HG03095 (cell line): ENCODE results near the gene SPATA31C2.
"Not testable (repeated sequence)": the region's sequence is repeated elsewhere in the genome, so short reads cannot be mapped to it uniquely, and the experiment has no call there.

Experiments
- ATAC-seq: cut with Tn5 transposase; IDR thresholded peaks from one replicate; pipeline ENCODE4 v1.9.1; 2021; ENCODE audit warnings: moderate library complexity; ENCODE audit not compliant: unreplicated experiment

Gene SPATA31C2

GRCh38 chr9:88127700-88128300 lies 10.5 kb downstream of the SPATA31C2 start:
- not testable (repeated sequence) for ATAC-seq

GRCh38 chr9:88123413-88123812 lies 14.9 kb downstream of the SPATA31C2 start:
- not testable (repeated sequence) for ATAC-seq

DNA sequence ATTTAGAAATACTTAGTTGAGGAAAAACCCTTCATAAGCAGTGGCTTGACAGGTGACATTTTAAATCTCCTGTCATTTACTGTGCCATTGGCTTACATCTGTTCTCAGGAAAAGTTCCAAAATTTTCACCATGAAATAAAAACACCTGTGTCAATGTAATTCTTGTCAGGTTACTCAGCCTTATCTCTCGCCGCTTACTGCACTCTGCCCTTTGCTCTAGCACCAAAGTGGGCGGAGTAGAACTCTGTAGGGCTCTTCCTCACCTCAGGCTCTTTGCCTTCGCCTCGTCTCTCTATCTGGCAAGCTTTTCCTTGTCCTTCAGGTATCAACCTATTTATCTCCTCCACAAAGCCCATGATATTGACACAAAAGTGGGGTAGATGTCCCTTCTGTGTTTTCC lies 20.2 kb downstream of the SPATA31C2 start:
- not testable (repeated sequence) for ATAC-seq

DNA sequence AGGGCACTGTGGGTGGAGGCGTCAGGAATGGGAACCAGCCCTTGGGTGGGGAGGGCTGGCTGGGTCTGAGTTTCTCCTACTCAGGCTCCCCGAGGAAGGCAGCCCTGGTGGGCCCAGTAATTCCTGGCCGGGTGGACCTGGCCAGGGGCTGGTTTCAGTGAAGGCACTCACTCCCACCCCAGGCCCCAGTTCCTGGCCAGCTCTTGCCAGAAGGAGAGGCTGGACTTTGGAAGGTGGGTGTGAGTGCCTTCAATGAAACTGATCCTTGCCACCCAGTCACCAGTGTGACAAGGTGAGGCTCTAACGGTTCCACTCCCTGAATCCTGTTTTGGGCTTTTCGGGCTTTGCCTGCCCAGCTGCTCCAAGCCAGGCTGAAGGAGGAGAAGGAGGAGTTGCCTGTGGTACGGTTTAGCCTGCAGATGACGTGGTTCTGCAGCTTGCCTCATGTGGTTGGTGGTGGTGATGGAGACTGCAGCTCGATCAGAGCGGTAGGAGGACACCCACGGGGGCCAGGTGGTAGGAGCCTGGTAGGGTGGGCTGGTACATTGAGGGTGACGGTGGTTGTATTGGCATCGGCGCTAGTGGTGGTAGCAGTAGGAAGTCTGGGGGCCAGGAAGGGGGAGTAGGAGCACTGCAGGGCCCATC lies 23.2 kb downstream of the SPATA31C2 start:
- ATAC-seq: not testable (repeated sequence)

- ATAC-seq: not testable (repeated sequence)
Measured at GRCh38 chr9:88114283-88114967, 23.9 kb downstream of the SPATA31C2 start.

DNA sequence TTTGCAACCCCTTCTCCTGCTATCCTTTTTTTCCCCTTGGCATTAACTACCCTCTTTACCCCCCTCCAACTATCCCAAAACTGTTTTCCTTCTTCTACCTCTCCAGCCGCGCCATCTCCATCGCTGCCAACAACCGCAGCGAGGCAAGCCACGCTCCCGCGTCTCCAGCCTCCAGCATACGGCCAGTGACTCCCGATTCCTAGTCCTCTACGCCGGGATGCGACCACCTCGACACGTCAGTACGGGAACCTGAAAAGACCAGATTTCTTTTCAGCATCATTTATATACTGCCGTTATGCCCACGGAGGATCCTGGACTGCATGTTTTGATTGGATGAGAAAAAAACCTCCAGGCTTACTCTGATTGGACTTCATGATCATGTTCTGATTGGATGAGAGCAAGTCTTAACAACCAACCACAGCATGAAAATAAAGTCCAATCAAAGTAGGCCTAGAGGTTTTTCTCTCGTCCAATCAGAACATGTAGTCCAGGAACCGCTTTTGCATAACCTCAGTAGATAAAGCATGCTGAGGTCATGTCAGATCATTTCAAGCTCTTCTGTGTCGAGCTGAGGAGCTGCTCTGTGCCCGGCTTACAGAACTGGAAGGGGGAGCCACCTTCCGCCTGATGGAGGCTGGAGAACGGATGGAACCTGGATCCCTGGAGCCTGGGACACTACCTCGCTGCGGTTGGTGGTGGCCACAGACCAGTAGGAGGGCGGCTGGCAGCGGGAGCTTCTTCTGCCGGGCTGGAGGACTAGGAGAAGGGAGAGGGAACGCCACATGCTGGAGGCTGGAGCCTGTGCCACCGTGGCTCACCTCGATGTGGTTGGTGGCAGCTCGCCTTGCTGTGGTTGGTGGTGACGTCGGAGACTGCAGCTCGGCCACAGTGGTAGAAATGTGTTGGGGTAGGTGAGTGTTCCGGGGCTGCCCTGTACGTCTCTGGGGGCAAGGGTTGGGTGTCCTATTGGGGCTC lies 24.8 kb downstream of the SPATA31C2 start:
- not testable (repeated sequence) for ATAC-seq

- no peak for ATAC-seq
Measured at GRCh38 chr9:88110026-88110425, 28.2 kb downstream of the SPATA31C2 start.

GRCh38 chr9:88108779-88109178 lies 29.5 kb downstream of the SPATA31C2 start:
- no peak for ATAC-seq

DNA sequence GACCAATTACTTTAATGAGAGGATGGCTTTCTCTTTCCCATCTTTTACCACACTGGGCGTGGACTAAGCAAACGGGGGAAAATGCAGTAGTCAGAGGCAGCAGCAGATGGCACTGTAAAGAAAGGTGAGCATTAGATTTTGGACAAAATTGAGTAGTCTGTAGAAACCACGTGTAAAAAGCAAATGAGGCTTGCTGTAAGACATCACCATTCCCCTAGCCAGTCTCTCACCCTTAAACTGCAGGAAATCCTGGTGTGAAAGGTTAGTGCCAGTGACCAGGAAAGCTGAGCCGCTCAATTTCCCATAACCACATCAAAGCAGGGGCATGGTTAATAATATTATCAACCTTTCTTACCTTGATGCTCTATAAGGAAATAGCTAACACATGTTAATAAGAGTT lies 31.8 kb downstream of the SPATA31C2 start:
- ATAC-seq: no peak

DNA sequence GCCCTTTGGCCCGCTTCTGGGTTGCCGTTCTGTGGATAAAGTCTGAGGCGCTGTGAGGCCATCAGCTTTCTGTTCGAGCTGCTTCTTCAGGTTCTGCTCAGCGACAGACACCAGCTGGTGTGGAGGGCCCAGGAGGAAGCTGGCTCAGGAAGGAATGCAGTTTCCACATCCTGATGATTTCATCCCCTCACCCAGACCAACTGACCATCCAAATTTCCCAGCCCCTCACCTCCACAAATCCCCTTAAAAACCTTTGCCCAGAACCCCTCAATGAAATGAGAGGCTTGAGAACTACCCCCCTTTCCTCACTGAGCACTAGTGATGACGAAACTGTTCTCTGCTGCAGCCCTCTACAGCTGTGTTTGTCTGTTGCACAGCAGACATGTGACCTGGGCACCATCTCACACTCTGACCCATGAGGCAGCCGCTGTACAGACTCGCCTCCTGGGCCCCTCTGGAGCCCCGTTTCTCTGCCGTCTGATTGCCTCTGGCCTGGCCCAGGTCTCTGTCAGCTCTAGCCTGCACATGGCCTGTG lies 45.4 kb downstream of the SPATA31C2 start:
- no peak for ATAC-seq

- no peak for ATAC-seq
Measured at GRCh38 chr9:88090151-88090581, 48.1 kb downstream of the SPATA31C2 start.

- no peak for ATAC-seq
Measured at GRCh38 chr9:88087906-88088305, 50.4 kb downstream of the SPATA31C2 start.

DNA sequence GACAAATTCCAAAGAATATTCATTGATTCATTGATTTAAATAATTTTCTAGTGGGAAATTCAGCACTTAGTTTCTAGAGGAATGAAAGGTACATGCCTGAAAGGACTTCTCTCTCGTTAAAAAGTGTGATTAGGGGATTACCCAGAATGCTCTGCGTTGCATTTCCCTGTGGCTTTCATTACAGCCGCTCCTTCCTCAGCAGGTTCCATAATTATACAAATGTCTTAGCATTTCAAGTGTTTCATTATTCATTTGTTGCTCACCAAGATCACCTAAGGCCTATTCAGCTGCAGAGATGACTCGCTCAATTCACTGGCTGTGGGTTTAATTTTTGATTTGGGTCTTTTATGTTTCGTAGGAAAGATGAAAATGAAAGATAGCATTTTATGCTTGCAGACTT lies 52.8 kb downstream of the SPATA31C2 start:
- no peak for ATAC-seq

GRCh38 chr9:88084357-88085183 lies 53.7 kb downstream of the SPATA31C2 start:
- no peak for ATAC-seq
